H1 (cell line): Measurements from ENCODE around the gene ANKRD24. TPM values are rescaled to one million over a fixed set of nuclear protein-coding genes. Genes with fewer than 3 reads are reported as not detected.

Experiments
- CTCF ChIA-PET: fragments of 300-600 bp; sonication (Branson Sonifier 250); formaldehyde crosslinking; loops from one replicate; lab custom pipeline; 2021; ENCODE audit not compliant: partially characterized antibody; lab: Charles Lee
- POLR2A ChIA-PET: fragments of 300-600 bp; sonication (Branson Sonifier 250); formaldehyde crosslinking; loops from one replicate; lab custom pipeline; 2021; ENCODE audit warnings: inconsistent platforms; ENCODE audit not compliant: partially characterized antibody; lab: Charles Lee
- DNase-seq, 2 experiments: peaks; one replicate each; pipeline versions ENCODE4 v3.0.0 to v3.0.0-alpha.2; 2010 to 2022; ENCODE audit warnings: low spot score in 2 of 2, low read depth in 1 of 2, mixed read lengths in 1 of 2
- FAIRE-seq: peaks from 2 replicates; lab custom pipeline; 2011; peaks lifted over from hg19 to GRCh38; lab: Jason Lieb, UNC
- H2AFZ ChIP-seq: 2 replicates; pipeline ENCODE4 v1.8.1; 2012; ENCODE audit warnings: low read length, inconsistent platforms
- H2AK5ac ChIP-seq: 2 replicates; pipeline ENCODE4 v1.6.1; 2013; ENCODE audit warnings: low read depth, low read length
- H2BK120ac ChIP-seq: replicated peaks from 2 replicates; pipeline ENCODE3; 2013; ENCODE audit warnings: low read depth, low read length, inconsistent platforms
- H2BK12ac ChIP-seq: 2 replicates; pipeline ENCODE4 v1.6.1; 2013; ENCODE audit warnings: low read depth, low read length
- H2BK15ac ChIP-seq: 2 replicates; pipeline ENCODE4 v1.6.1; 2013; ENCODE audit warnings: low read length
- H2BK20ac ChIP-seq: 2 replicates; pipeline ENCODE4 v1.6.1; 2013; ENCODE audit warnings: low read length
- H2BK5ac ChIP-seq: 2 replicates; pipeline ENCODE4 v1.6.1; 2013; ENCODE audit warnings: low read depth, low read length
- H3K14ac ChIP-seq: 2 replicates; pipeline ENCODE4 v1.6.1; 2013; ENCODE audit warnings: inconsistent platforms; ENCODE audit not compliant: insufficient read length
- H3K18ac ChIP-seq: 2 replicates; pipeline ENCODE4 v1.6.1; 2013; ENCODE audit warnings: low read length; ENCODE audit errors: extremely low read depth
- H3K23ac ChIP-seq: 2 replicates; pipeline ENCODE4 v1.6.1; 2013; ENCODE audit warnings: inconsistent platforms; ENCODE audit not compliant: insufficient read length
- H3K23me2 ChIP-seq: 2 replicates; pipeline ENCODE4 v1.6.1; 2013; ENCODE audit warnings: low read depth, low read length
- H3K27ac ChIP-seq: 2 replicates; pipeline ENCODE4 v1.6.1; 2011; ENCODE audit warnings: low read depth, low read length, inconsistent platforms
- H3K27me3 ChIP-seq, 4 experiments: replicated peaks in 1 of 4; 1 replicate in 1 of 4; 2 replicates in 3 of 4; pipeline versions ENCODE4 v1.6.1 to v1.8.1; 2011 to 2013; ENCODE audit warnings: low read length in 3 of 4, mild to moderate bottlenecking in 3 of 4, inconsistent platforms in 2 of 4, mixed read lengths in 2 of 4, moderate library complexity in 1 of 4; ENCODE audit not compliant: control insufficient read depth in 3 of 4, insufficient read depth in 3 of 4; ENCODE audit errors: extremely low read depth in 1 of 4
- H3K36me3 ChIP-seq, 4 experiments: 2 replicates each; pipeline versions ENCODE4 v1.6.1 to v1.8.1; 2011 to 2013; ENCODE audit warnings: mild to moderate bottlenecking in 4 of 4, low read length in 3 of 4, moderate library complexity in 2 of 4, control low read depth in 1 of 4, inconsistent platforms in 1 of 4; ENCODE audit not compliant: insufficient read depth in 4 of 4, control insufficient read depth in 2 of 4
- H3K4ac ChIP-seq: replicated peaks from 2 replicates; pipeline ENCODE3; 2013; ENCODE audit warnings: low read length, low read depth, mixed read lengths, inconsistent platforms; ENCODE audit not compliant: insufficient read length
- H3K4me1 ChIP-seq, 4 experiments: replicated peaks in 1 of 4; 1 replicate in 1 of 4; 2 replicates in 3 of 4; pipeline versions ENCODE4 v1.6.1 to v1.8.1; 2011 to 2013; ENCODE audit warnings: low read length in 3 of 4, inconsistent platforms in 2 of 4, mixed read lengths in 1 of 4; ENCODE audit not compliant: insufficient read depth in 4 of 4, control insufficient read depth in 3 of 4
- H3K4me2 ChIP-seq, 2 experiments: 2 replicates each; pipeline versions ENCODE4 v1.6.1 to v1.8.1; 2011 to 2013; ENCODE audit warnings: low read depth in 2 of 2, low read length in 2 of 2, control low read depth in 1 of 2, inconsistent platforms in 1 of 2, mild to moderate bottlenecking in 1 of 2; ENCODE audit not compliant: insufficient read depth in 1 of 2
- H3K4me3 ChIP-seq, 4 experiments: fragments of 200-600, 300-600 bp in 1 of 4; sonication (generic), shearing (Covaris generic), sonication (Bioruptor Twin) in 1 of 4; 2 replicates each; pipeline versions ENCODE4 v1.5.1 to v1.8.1; 2011 to 2016; ENCODE audit warnings: low read length in 4 of 4, low read depth in 3 of 4, control low read depth in 2 of 4, inconsistent platforms in 2 of 4, mild to moderate bottlenecking in 2 of 4, mixed read lengths in 1 of 4, moderate library complexity in 1 of 4; ENCODE audit not compliant: insufficient read depth in 2 of 4; ENCODE audit errors: extremely low read depth in 1 of 4
- H3K56ac ChIP-seq: replicated peaks from 2 replicates; pipeline ENCODE3; 2013; ENCODE audit warnings: low read depth, mild to moderate bottlenecking, mixed read lengths, low read length, inconsistent platforms; ENCODE audit not compliant: insufficient read length
- H3K79me1 ChIP-seq: 2 replicates; pipeline ENCODE4 v1.6.1; 2013; ENCODE audit warnings: low read depth, low read length, control low read depth
- H3K79me2 ChIP-seq, 2 experiments: 2 replicates each; pipeline versions ENCODE4 v1.6.1 to v1.8.1; 2012 to 2013; ENCODE audit warnings: low read length in 2 of 2, mild to moderate bottlenecking in 2 of 2, inconsistent platforms in 1 of 2; ENCODE audit not compliant: insufficient read depth in 2 of 2, control insufficient read depth in 1 of 2
- H3K9ac ChIP-seq, 4 experiments: replicated peaks in 1 of 4; 1 replicate in 1 of 4; 2 replicates in 3 of 4; pipeline versions ENCODE4 v1.6.1 to v1.8.1; 2011 to 2013; ENCODE audit warnings: low read depth in 3 of 4, low read length in 3 of 4, control low read depth in 2 of 4, mild to moderate bottlenecking in 2 of 4, moderate library complexity in 2 of 4, inconsistent platforms in 1 of 4; ENCODE audit errors: extremely low read depth in 1 of 4
- H3K9me3 ChIP-seq, 2 experiments: 2 replicates each; pipeline versions ENCODE4 v1.6.1 to v1.8.1; 2012 to 2013; ENCODE audit warnings: mild to moderate bottlenecking in 2 of 2, moderate library complexity in 2 of 2, control low read depth in 1 of 2, inconsistent platforms in 1 of 2, low read depth in 1 of 2, low read length in 1 of 2, mixed read lengths in 1 of 2; ENCODE audit not compliant: insufficient read depth in 2 of 2
- H4K20me1 ChIP-seq, 2 experiments: replicated peaks in 1 of 2; 2 replicates each; pipeline versions ENCODE3 to v1.8.1; 2011 to 2013; ENCODE audit warnings: inconsistent platforms in 2 of 2, low read length in 2 of 2, mild to moderate bottlenecking in 1 of 2; ENCODE audit not compliant: insufficient read depth in 2 of 2, control insufficient read depth in 1 of 2
- H4K5ac ChIP-seq: 2 replicates; pipeline ENCODE4 v1.6.1; 2013; ENCODE audit warnings: low read length, low read depth, mixed read lengths, inconsistent platforms; ENCODE audit not compliant: insufficient read length
- H4K8ac ChIP-seq: 2 replicates; pipeline ENCODE4 v1.8.0; 2013; ENCODE audit warnings: mild to moderate bottlenecking, moderate library complexity, low read length, inconsistent platforms; ENCODE audit not compliant: insufficient read depth; ENCODE audit errors: extremely low read depth
- H4K91ac ChIP-seq: replicated peaks from 2 replicates; pipeline ENCODE3; 2013; ENCODE audit warnings: low read length, mixed read lengths, inconsistent platforms; ENCODE audit not compliant: insufficient read length
- ATF2 ChIP-seq: IDR thresholded peaks from 2 replicates; pipeline ENCODE4 v1.6.1; 2012; ENCODE audit warnings: low read length, inconsistent platforms
- CBX8 ChIP-seq: fragments of 300-800, 300-1000 bp; sonication (generic); IDR thresholded peaks from 2 replicates; pipeline ENCODE4 v1.7.1; 2016; ENCODE audit warnings: low read depth, low read length, borderline replicate concordance
- HDAC6 ChIP-seq: IDR thresholded peaks from one replicate; pipeline ENCODE4 v1.7.1; 2012; ENCODE audit warnings: low read depth, mild to moderate bottlenecking, inconsistent platforms, low read length, moderate library complexity
- JUN ChIP-seq: IDR thresholded peaks from 2 replicates; pipeline ENCODE4 v1.6.1; 2011; ENCODE audit warnings: low read depth, mild to moderate bottlenecking, improper control_type of control experiment, low read length
- NANOG ChIP-seq: IDR thresholded peaks from 2 replicates; pipeline ENCODE4 v1.6.1; 2011; ENCODE audit warnings: low read length, low read depth, mild to moderate bottlenecking, inconsistent platforms; ENCODE audit not compliant: insufficient read depth, poor library complexity, severe bottlenecking
- RNF2 ChIP-seq: fragments of 200-900, 300-1000 bp; sonication (generic); IDR thresholded peaks from 2 replicates; pipeline ENCODE4 v1.7.1; 2016; ENCODE audit warnings: borderline replicate concordance, low read depth, mild to moderate bottlenecking, antibody characterized with exemption, low read length; ENCODE audit not compliant: poor library complexity, severe bottlenecking; ENCODE audit errors: missing control alignments
- SAP30 ChIP-seq: fragments of 300-600 bp; sonication (generic); IDR thresholded peaks from 2 replicates; pipeline ENCODE4 v1.7.1; 2012; ENCODE audit warnings: low read length, moderate library complexity, mild to moderate bottlenecking, inconsistent platforms; ENCODE audit not compliant: insufficient read depth, insufficient replicate concordance
- TBP ChIP-seq: IDR thresholded peaks from 2 replicates; pipeline ENCODE4 v1.6.1; 2011; ENCODE audit warnings: low read depth, low read length, improper control_type of control experiment
- YY1 ChIP-seq: IDR thresholded peaks from 2 replicates; pipeline ENCODE4 v1.6.1; 2011; ENCODE audit warnings: low read depth, mild to moderate bottlenecking, low read length
- WGBS, 2 experiments: shearing (Covaris generic) in 1 of 2; methylation state at CpG; one replicate each; pipeline versions ENCODE4 v1.1.6 to v1.1.7; 2013 to 2015; ENCODE audit warnings: low lambda C conversion rate in 2 of 2, mixed read lengths in 2 of 2, inconsistent platforms in 1 of 2, low coverage in 1 of 2, missing lambda C conversion rate in 1 of 2; ENCODE audit not compliant: insufficient replicate concordance in 2 of 2, insufficient coverage in 1 of 2, insufficient read length in 1 of 2; ENCODE audit errors: extremely low coverage in 1 of 2, missing lambda C conversion rate in 1 of 2; 5-methylcytosine and 5-hydroxymethylcytosine counted together
- polyA plus RNA-seq, 7 experiments: library from polyadenylated mRNA; depleted of rRNA in 3 of 7; stranded (reverse) in 5 of 7; unstranded in 2 of 7; fragments of >200 nt in 5 of 7; fragments of 200-250 nt in 2 of 7; gene quantifications; 1 replicate in 5 of 7; 2 replicates in 1 of 7; 4 replicates in 1 of 7; pipeline versions ENCODE4 v1.2.1 to v1.2.3, GENCODE V29; 2011 to 2013; ENCODE audit warnings: missing spikeins in 2 of 7, mixed read lengths in 2 of 7
- total RNA-seq: library from RNA; stranded (reverse); fragmentation: NEBNext Ultra II Directional; extraction: Animal tissue kit (Norgen Biotek cat#: 25700); gene quantifications from 2 replicates; pipeline ENCODE4 v1.2.1, GENCODE V29; 2021
- TF ChIP-seq, protein P1 (sequence below): IDR thresholded peaks from 2 replicates; pipeline ENCODE4 v1.6.1; 2012; ENCODE audit warnings: inconsistent platforms

The ANKRD24 gene
- total and polyA plus RNA-seq, 2 of the 8 experiments (the other 6 are each of a cell fraction or from before 2014, with no cell fraction given): 7.6 to 14.1 TPM

DNA sequence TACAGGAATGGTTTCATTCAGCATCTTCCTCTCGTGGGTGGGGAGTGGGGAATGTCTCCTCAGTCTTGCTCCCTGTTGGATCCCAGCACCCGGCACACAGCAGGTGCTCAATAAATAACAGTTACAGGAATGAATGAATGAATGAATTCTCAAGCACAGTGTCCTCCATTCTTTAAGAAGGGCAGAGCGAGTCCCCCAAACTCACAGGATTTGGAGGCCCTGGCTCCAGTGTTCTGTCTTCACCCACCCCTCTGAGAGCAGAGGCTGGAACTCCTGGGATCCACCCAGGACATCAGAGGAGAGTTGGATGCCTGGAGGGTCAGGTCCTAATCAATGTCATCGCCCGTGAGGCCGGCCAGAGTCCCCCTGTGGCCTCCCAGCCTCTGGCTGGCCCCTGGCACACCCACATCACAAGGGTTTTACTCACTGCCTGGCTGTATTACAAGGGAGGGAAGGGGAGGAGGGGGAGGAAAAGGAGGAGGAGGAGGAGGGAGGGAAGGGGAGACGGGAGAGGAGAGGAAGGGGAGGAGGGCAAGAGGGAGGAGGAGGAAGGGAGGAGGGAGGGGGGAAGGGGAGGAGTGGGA, 37.7 kb upstream of the ANKRD24 start:
- Histone ChIP-seq H2BK15ac (no peak overlapping the region), H3K14ac (no peak overlapping the region), H3K9me3 (no peaks in the 10 kb centered on the region), H4K5ac (no peak overlapping the region), H3K4me2 (no peak overlapping the region), H3K9ac (no peak overlapping the region), H3K27me3 (no peaks in the 10 kb centered on the region; a peak in 1 of 7 replicates), H3K27ac (no peak overlapping the region), H3K36me3 (no peaks in the 10 kb centered on the region), H2BK5ac (no peak overlapping the region), H4K8ac (no peak overlapping the region), H3K4me1 (no peaks in the 10 kb centered on the region; a peak in 1 of 7 replicates), H3K23ac (no peak overlapping the region), H4K20me1 (no peaks in the 10 kb centered on the region), H2BK12ac (no peak overlapping the region), H2BK20ac (no peak overlapping the region), H3K4me3 (no peak overlapping the region), H3K18ac (no peak overlapping the region), H2AFZ (no peak overlapping the region), H2AK5ac (no peak overlapping the region), H3K79me2 (no peaks in the 10 kb centered on the region), H3K4ac (no peak overlapping the region), H4K91ac (no peak overlapping the region), H3K23me2 (no peaks in the 10 kb centered on the region), H3K79me1 (no peaks in the 10 kb centered on the region), H3K56ac (no peak overlapping the region), H2BK120ac (no peak overlapping the region)
- DNase-seq (no peak), FAIRE-seq (no peak)
- ChIA-PET POLR2A (no interaction called here), CTCF (interaction anchor here (1.0 kb wide), 1 partner anchor 12 kb away, joined by 3 read pairs; no protein-coding TSS in a partner anchor)
- 61% methylated on average over 7 of the region's 7 CpGs; no CpG with 5 or more reads in 1 of the 2 experiments for WGBS, 2 experiments
- TF ChIP-seq SAP30 (no peak), RNF2 (no peak), CBX8 (no peak), HDAC6 (no peak), ATF2 (no peak), TBP (no peak), YY1 (no peak), JUN (no peak), NANOG (no peak)
- TF ChIP-seq, protein P1, sequence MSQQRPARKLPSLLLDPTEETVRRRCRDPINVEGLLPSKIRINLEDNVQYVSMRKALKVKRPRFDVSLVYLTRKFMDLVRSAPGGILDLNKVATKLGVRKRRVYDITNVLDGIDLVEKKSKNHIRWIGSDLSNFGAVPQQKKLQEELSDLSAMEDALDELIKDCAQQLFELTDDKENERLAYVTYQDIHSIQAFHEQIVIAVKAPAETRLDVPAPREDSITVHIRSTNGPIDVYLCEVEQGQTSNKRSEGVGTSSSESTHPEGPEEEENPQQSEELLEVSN: no peak
